Measurements from ENCODE around the gene GIT2. TPM values are rescaled to one million over a fixed set of nuclear protein-coding genes. Genes with fewer than 3 reads are reported as not detected.

GIT2 gene
- total and polyA plus RNA-seq, 2 of the 8 experiments (the other 6 are each of a cell fraction or from before 2014, with no cell fraction given): 9.6 to 20.7 TPM

GRCh38 chr12:109944561-109945359, 51.4 kb downstream of the GIT2 start:
- Histone ChIP-seq H3K18ac (ENCODE audit: extremely low read depth, low read length) (peak overlapping the region; percentile 17; the same call in 1 of the 2 replicates), H3K9ac (replicated peaks in 1 of 4; ENCODE audit: extremely low read depth in 1 of 4, low read depth in 3 of 4, low read length in 3 of 4) (no peak overlapping the region)
- POLR2A ChIA-PET (ENCODE audit: partially characterized antibody): interaction anchor here (1.0 to 1.5 kb wide), 3 partner anchors 12 to 87 kb away, joined by 3 read pairs; no protein-coding TSS in a partner anchor
- TF ChIP-seq RAD21 (IDR thresholded peaks at IDR 0.05 in 1 of 2, conservative IDR thresholded peaks at IDR 0.05 in 1 of 2; ENCODE audit: low read depth in 2 of 2, low read length in 2 of 2): peak; percentile 27 to 40; a peak in 2 of 4 replicates
- TF ChIP-seq TAF1 (IDR thresholded peaks at IDR 0.05; ENCODE audit: low read depth, low read length): peak; percentile 63
- 0 out of 2 replicates have a peak, but pooled peaks have one; percentile 47 for TF ChIP-seq RBBP5 (IDR thresholded peaks at IDR 0.05; ENCODE audit: borderline replicate concordance, low read depth, low read length)
- TF ChIP-seq TBP (IDR thresholded peaks at IDR 0.05; ENCODE audit: low read depth, low read length): peak; percentile 62; the same call in 1 of the 2 replicates
- TF ChIP-seq POLR2AphosphoS5 (IDR thresholded peaks at IDR 0.05; ENCODE audit: low read depth, low read length): peak; percentile 63; the same call in 1 of the 2 replicates
- TF ChIP-seq MAX (IDR thresholded peaks at IDR 0.05): peak; percentile 99
- TF ChIP-seq POLR2A (IDR thresholded peaks at IDR 0.05; ENCODE audit: control extremely low read depth in 1 of 2, low read depth in 2 of 2, low read length in 2 of 2): peak in 1 of 2 experiments; percentile 46; a peak in 1 of 3 replicates
- peak; percentile 95 for TF ChIP-seq E2F6 (IDR thresholded peaks at IDR 0.05)
- TF ChIP-seq USF2 (IDR thresholded peaks at IDR 0.05; ENCODE audit: low read length): peak; percentile 34; the same call in 1 of the 2 replicates

More at GRCh38 chr12:109944561-109945359, 51.4 kb downstream of the GIT2 start:
- Histone ChIP-seq H3K56ac (replicated peaks; ENCODE audit: insufficient read length, low read depth, low read length) (no peak overlapping the region), H2BK5ac (ENCODE audit: low read depth, low read length) (no peak overlapping the region), H3K79me2 (ENCODE audit: control insufficient read depth in 1 of 2, insufficient read depth in 2 of 2, low read length in 2 of 2) (no peaks in the 10 kb centered on the region), H3K23ac (ENCODE audit: insufficient read length) (no peak overlapping the region), H4K5ac (ENCODE audit: insufficient read length, low read depth, low read length) (no peak overlapping the region), H4K20me1 (replicated peaks in 1 of 2; ENCODE audit: control insufficient read depth in 1 of 2, insufficient read depth in 2 of 2, low read length in 2 of 2) (no peaks in the 10 kb centered on the region), H2AFZ (ENCODE audit: low read length) (peak overlapping the region; percentile 45; the same call in 1 of the 2 replicates), H3K23me2 (ENCODE audit: low read depth, low read length) (no peaks in the 10 kb centered on the region), H4K8ac (ENCODE audit: extremely low read depth, insufficient read depth, low read length) (no peak overlapping the region), H3K4ac (replicated peaks; ENCODE audit: insufficient read length, low read depth, low read length) (no peak overlapping the region), H4K91ac (replicated peaks; ENCODE audit: insufficient read length, low read length) (no peak overlapping the region), H3K14ac (ENCODE audit: insufficient read length) (no peak overlapping the region), H3K4me3 (ENCODE audit: extremely low read depth in 1 of 4, insufficient read depth in 2 of 4, low read depth in 3 of 4, low read length in 4 of 4) (peak overlapping the region in 1 of 4 experiments; percentile 31; a peak in 1 of 8 replicates), H2AK5ac (ENCODE audit: low read depth, low read length) (no peak overlapping the region), H3K9me3 (ENCODE audit: insufficient read depth in 2 of 2, low read depth in 1 of 2, low read length in 1 of 2) (no peaks in the 10 kb centered on the region), H3K36me3 (ENCODE audit: control insufficient read depth in 2 of 4, insufficient read depth in 4 of 4, low read length in 3 of 4) (no peaks in the 10 kb centered on the region), H3K79me1 (ENCODE audit: low read depth, low read length) (no peaks in the 10 kb centered on the region), H2BK20ac (ENCODE audit: low read length) (no peak overlapping the region), H3K27ac (ENCODE audit: low read depth, low read length) (no peak overlapping the region), H3K4me2 (ENCODE audit: insufficient read depth in 1 of 2, low read depth in 2 of 2, low read length in 2 of 2) (peak overlapping the region; percentile 25 to 49), H3K27me3 (replicated peaks in 1 of 4; ENCODE audit: control insufficient read depth in 3 of 4, extremely low read depth in 1 of 4, insufficient read depth in 3 of 4, low read length in 3 of 4) (no peaks in the 10 kb centered on the region), H2BK120ac (replicated peaks; ENCODE audit: low read depth, low read length) (no peak overlapping the region), H2BK15ac (ENCODE audit: low read length) (no peak overlapping the region), H3K4me1 (replicated peaks in 1 of 4; ENCODE audit: control insufficient read depth in 3 of 4, insufficient read depth in 4 of 4, low read length in 3 of 4) (peaks cover 7 to 12% (median 8%) of the 10 kb centered on the region in 4 experiments), H2BK12ac (ENCODE audit: low read depth, low read length) (no peak overlapping the region; the same call in 1 of the 2 replicates)
- CTCF ChIA-PET (ENCODE audit: partially characterized antibody): interaction anchor here (0.8 to 2.8 kb wide), 5 partner anchors 11 to 91 kb away, joined by 3 to 12 read pairs (median 4); no protein-coding TSS in a partner anchor
- FAIRE-seq (peak; percentile 97), DNase-seq (ENCODE audit: low read depth in 1 of 2, low spot score in 2 of 2) (peak; percentile 72 to 73)
- 27% methylated on average over 17 of the region's 17 CpGs; no CpG with 5 or more reads in 1 of the 2 experiments for WGBS, 2 experiments (ENCODE audit: extremely low coverage in 1 of 2, insufficient coverage in 1 of 2, insufficient read length in 1 of 2, insufficient replicate concordance in 2 of 2, low coverage in 1 of 2, low lambda C conversion rate in 2 of 2, missing lambda C conversion rate in 1 of 2)
